Activated CD8-positive, alpha-beta memory T cell treated with anti-CD3 and anti-CD28 coated beads, Interleukin-2, amount 50 U/mL, for 1 hour (primary cell): Measurements from ENCODE around the gene AUNIP.

Experiments
- DNase-seq: peaks from one replicate; pipeline ENCODE4 v3.0.0-alpha.2; 2020; ENCODE audit errors: extremely low read depth

AUNIP gene

DNA sequence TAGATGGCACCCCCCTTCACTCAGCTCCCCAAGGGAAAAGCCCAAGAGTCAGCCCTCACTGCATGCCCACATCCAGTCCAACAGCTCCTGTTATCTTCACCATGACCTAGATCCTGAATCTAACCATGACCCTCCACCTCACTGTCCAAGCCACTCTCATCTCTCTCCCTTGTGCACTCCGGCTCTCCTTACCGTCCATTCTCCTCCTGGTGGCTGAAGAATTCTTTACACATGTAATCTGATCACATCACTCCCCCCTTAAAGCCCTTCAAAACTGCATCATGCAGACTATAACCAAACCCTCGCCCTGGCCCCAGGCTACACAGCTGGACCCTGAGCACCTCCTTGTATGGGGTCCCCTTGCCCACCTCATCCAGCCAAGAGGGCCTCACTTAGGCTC, 30.2 kb upstream of the AUNIP start:
- DNase-seq: no peak

DNA sequence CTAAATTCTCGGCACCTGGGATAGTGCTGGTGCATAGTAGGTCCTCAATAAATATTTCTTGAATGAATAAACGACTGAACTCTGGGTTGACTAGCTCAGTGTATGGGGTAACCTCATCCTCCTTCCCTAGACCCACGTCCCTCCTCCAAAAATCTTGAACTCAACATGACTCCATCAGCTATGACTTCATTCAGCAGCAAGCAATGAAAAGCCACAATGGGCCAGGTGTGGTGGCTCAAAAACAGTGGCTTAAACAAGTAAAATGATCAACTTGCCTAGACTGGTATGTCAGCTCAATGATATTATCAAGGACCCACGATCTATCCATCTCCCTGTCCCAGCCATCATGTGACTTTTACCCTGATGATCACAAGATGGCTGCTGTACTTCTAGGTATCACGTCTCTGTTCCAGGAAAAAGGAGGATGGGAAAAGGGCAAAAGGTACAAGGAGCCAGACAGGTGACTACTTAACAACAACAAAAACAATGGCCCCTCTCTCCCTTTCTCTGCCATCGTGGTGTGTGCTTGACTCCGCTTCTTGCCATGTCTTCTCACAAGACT, 29.2 kb upstream of the AUNIP start:
- DNase-seq: no peak

DNA sequence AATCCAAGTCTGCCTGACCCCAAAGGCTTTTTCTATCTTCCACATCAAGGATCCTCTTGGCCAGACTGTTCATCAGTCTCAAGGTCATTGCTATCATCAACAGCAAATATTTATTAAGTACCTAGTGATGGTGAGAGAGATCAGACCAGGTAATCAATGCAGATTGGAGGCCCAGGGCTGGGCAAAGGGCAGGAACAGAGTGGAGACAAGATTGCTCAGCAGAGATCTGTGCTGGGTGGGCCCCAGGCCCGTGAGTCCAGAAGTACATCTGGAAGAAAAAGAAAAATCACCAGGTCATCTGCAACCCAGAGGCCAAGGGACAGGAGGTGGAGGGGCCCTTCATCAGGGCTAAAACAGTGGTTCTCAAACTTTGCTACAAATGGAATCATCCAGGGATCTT, 26.3 kb upstream of the AUNIP start:
- DNase-seq: no peak

DNA sequence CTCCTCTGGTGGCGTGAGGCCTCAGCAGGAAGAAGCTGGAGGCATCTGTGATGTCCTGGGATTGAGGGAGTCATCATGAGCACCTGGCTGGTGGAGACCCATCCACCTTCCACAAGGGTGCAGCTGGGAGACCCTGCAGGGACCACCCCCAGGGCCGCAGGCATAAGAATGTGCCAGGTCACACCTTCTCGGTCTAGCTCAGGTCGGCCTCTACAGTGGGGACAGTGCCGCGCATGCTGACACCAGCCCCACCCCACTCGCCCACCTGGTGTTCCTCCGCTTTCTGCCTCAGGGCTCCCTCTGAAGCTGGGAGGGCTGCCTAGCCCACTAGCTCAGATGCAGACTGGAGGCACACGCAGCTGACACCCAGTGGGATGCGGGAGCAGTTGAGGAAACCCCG, 22.0 kb upstream of the AUNIP start:
- DNase-seq: no peak

DNA sequence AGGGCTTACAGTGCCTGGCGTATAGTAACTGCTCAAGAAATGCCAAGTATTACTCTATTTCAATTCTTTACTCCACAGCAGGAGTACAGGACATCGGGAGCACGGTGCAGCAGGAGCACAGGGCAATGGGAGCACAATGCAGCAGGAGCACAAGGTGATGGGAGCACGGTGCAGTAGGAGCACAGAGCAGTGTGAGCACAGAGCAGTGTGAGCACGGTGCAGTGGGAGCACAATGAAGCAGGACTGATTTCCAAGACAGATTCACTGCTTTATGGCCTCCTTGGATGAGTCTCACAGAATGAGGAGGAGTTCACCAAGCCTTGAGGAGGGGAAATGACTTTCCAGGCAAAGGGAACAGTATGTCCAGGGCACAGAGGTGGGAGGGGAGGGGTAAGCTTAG, 21.3 kb upstream of the AUNIP start:
- no peak for DNase-seq

DNA sequence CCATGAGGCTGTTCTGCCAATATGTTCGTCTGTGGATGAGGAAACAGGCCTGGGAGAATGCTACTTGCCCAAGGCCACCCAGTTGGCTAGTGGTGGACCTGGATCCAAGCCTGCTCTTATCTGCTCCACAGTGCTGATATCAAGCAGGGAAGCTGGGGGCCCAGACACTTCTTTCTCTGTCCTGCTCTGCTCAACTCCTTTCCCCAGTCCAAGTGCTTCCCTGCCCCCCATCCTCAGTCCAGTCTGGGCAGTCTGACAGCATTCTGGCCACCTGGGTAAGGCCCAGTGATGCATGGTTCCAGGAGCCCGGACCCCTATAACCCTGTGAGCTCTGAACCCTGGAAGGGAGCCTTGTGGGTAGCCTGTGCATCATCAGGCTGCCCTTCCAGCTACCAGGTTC, 20.4 kb upstream of the AUNIP start:
- DNase-seq: no peak

DNA sequence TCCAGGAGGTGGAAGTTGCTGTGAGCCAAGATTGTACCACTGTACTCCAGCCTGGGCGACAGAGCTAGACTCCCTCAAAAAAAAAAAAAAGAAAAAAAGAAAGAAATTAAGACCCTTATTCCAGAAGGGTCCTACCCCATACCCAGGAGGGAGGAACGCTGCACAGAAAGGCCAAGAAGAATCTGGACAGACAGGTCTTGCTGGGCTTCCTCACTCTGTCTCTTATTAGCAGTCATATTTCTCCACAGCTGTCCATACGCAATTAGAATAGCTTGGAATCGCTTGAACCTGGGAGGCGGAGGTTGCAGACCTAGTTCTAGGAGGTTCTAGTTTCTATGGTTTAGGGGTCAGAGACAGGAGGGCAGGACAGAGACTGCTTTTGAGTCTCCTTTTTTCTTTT, 19.4 kb upstream of the AUNIP start:
- no peak for DNase-seq

DNA sequence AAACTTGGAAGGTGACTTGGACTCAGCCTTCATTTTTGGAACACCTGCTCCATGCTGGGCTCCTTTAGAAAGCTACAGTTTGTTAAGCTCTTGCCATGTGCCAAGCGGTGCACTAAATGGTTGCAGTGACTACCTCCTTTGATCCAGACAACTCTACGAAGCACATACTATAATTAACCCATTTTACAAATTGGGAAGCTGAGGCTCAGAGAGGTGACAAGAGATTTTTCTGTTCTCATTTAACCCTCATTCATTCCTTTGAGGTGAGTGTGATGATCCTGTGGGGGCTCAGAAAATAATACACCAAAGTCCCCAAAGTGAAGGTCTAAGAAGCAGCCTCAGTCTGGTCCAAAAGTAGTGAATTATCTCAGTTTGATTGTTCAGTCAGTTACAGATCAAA, 17.9 kb upstream of the AUNIP start:
- no peak for DNase-seq

DNA sequence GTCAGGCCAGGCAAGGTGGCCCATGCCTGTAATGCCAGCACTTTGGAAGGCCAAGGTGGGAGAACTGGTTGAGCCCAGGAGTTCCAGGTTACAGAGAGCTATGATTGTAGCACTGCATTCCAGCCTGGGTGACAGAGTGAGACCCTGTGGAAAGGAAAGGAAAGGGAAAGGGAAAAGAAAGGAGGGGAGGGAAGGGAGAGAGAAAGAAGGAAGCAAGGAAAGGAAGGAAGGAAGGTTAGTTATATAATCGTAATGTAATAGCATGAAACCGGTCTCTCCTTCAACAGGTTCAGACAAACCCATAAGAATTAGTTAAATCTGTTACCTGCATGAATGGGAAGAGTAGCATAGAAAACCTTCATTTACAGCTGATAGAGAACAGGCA, 17.4 kb upstream of the AUNIP start:
- no peak for DNase-seq

DNA sequence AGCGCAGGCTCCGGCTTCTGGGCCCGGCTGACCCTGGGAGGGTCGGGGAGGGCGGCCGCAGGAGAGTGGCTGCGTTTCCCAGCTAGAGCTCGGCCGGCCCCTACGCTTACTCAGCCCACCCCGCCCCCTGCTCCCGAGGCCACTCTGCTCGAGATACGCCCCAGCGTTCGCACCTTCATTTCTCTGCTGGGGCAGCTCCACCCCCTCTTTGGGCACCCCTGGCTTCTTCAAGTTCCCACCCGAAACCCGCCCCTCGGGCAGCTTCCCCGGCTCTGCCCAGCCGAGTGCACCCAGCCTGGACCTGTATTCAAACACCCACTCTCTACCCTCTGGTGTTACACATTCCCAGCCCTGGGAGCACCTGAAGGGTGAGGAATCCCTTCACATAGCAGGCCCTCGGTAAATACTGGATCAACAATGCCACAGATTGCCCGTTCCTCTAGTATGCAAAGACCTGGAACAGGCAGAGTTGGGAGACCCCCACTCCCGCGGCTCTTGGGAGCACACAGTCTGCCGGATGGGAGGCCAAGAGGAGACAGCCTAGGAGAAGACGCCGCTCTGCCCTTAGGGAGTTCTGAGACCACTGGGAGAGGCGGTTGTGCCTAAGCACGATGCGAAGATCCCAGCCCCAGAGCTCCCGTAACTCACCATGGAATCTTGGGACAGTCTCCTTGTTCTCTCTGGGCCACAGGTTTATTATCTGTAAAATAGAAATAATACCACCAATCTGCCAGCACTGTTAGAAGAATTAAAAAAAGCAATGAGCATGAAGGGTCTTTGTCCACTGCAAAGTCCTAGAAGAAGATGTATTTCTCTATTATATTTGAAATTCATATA, 16.8 kb upstream of the AUNIP start:
- no peak for DNase-seq

DNA sequence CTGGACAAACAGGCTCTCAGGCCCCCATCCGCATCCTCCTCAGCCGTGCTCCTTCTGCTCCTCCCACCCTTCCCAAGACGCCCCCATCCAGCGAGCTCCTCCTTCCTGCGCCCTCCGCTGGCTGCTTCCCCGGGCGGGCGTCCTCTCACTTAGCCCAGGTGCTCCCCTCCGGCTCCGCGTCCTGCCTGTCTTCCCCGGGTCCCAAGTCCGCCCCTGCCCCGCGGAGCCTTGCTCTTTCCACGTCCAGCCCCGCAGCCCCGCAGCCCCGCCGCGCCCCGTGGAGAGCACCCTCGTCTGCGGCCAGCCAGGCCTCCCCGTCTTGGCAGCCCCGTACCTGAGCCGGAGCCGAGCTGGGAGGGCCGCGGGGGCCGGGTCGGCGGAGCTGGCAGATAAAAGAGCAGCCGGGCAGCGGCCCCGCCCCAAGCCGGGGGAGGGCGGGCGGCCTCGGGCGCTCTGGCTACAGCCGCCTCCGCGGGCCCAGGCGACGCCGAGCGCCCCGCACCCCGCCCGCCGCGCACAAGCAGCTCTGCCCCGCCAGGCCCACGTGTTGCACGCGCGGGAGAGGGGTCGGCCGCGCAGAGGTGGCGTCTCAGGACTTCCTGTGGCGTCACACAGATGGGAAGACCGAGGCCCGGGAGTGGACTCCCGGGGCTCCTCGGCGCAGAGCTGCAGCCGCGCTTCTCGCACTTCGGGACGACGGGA, 16.0 kb upstream of the AUNIP start, which contains the start of gene PAQR7:
PAQR7 (minus strand) TSS at position 555 of the 702 bp plus-strand sequence. CDS start 11,869 bp downstream, outside the sequence.
- no peak for DNase-seq

DNA sequence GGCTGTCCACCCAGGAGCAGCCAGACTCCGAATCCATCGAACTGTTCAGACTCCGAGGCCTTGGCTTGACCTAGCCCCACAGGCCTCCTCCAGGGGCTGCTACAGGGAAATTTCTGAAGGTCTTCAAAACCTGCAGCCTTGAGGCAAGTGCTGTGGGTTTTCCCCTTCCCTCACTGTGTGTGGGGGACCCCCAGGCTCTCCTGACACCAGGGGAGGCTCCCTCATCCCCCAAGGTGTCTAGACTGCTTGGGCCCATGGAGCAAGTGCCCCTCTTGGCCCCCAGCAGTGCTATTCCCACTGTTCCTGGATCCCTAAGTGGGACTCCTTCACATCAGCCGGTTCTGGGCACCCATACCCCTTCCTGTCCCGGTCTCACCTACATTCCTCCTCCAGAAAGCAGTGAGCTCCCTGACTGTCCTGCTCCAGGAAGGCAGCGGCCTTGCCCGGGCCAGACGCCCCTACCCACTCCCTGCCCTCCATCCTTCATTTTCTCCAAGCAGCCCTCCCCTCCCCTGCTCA, 15.4 kb upstream of the AUNIP start:
- no peak for DNase-seq

DNA sequence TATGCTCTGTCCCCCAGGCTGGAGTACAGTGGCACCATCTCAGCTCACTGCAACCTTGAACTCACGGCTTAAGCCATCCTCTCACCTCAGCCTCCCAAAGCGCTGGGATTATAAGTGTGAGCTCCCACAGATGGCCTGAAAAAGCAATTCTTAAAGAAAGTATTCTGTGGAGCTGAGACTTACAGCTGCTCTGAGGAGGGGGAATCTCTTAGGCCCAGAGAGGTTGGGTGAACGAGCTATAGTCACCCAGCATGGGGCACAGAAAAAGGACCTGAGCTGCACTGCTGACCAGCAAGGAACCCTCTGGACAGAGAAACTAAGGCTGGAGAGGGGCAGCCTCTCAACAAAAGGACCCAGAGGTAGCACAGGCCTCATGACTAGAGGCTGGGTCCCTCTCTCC, 15.0 kb upstream of the AUNIP start:
- DNase-seq: no peak

DNA sequence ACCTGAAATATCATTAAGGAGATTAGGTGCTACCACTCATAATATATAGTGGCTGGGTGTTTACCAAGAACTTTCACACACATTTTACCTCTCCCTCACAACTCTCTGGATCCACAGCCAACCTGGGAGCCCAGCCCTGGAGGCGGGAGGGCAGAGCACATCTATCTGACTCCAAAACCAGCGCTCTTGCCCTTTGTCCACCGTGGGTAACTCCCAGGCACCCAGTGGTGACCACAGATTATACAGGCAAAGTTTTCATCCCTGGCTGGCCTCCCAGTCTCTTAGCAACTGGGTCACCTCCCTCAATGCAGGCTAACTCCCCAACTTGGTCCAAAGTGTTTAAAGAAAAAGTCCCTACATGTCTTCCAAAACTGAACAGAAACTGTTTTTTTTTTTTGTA, 13.9 kb upstream of the AUNIP start:
- no peak for DNase-seq

DNA sequence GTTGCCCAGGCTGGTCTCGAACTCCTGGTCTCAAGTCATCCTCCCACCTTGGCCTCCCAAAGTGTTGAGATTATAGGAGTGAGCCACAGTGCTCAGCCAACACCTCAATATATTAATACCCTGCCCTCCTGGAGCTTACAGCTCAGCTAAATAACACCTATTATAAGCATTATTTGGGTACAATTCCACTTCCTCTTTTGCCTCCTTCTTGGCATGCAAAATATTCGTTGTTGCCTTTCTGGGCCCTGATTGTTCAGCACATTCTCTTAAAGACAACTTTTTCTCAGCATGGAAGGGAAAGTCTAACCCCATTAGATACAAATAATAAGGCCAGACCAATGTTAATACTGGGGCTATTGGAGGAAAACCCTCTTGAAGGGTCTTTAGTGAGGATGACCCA, 13.5 kb upstream of the AUNIP start:
- no peak for DNase-seq

DNA sequence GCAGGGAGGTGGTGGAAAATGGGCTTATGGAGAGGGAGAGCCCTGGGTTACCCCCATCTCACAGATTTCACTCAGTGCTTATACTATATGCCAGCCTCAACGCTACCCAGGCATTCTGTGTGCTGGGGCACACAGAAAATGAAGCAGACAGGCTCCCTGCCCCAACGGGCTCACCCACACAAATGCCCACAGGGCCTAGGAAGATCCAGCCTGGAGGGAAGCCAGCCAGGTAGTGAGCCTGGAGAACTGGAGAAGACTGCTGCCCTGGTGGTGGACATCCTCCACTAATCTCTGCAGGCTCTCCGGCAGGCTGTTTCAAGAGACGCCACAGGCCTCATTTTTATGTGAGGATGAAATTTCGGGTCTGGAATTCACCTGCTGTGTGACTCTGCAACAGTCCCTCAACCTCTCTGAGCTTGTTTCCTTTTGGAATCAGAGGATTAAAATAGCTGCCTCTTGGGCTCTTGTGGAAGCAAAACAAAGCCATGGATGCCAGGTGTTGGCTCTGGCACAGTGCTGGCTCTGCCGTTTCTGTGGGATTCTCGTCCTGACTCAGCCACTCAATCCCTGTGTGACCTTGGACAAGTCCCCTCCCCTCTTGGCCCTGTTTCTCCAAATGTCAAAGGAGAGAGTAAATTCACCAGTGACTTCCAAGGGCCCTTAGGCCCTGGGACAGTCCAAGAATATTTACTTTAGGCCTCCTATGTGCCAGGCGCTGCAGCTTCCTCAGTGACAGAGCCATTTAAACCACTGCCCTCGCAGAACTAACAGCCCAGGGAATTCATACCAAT, 12.6 kb upstream of the AUNIP start:
- DNase-seq: no peak

DNA sequence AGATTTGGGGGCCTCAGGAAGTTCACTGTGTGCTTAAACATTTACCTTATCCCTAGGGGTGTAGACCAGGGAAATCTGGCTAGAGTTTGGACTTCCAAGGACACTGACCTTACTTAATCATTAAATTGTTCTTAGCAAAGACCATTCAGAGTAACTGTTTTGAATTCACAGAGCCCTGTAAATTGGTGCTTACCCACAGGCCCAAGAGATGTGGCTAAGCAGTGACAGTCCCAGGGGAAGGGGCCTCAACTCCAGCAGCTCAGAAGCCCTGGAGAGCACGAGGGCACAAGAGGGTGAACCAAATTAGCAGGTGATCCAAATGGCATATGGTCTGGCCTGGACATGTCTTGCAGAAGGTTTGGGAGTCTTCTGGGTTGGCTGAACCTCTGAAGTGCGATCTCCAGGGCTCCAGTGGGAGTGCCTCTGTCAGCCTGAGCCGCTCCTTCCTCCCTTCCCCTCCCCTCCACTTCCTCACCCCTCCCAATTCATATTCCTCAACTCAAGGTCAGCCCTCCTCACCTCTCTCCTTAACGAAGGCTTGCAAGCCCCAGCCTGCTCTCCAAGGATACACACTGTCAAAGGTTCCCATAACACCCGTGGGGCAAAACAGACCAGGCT, 11.9 kb upstream of the AUNIP start:
- no peak for DNase-seq

DNA sequence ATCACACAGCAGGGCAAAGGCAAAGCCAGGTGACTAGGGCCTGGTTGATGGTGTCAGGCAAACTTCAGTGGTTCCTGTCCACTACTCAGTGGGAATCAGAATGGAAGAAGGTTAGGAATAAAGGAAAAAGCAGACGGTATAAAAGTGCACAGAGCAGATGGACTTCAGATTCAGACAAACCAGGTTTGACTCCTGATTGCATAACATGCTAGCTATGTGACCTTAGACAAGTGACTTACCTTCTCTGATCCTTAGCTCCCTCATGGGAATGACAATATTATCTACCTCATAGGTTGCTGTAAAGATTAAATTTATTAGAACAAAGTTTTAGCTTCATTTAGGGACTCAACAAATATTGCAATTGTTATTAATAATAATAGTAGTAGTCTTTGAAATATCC, 11.4 kb upstream of the AUNIP start:
- no peak for DNase-seq

DNA sequence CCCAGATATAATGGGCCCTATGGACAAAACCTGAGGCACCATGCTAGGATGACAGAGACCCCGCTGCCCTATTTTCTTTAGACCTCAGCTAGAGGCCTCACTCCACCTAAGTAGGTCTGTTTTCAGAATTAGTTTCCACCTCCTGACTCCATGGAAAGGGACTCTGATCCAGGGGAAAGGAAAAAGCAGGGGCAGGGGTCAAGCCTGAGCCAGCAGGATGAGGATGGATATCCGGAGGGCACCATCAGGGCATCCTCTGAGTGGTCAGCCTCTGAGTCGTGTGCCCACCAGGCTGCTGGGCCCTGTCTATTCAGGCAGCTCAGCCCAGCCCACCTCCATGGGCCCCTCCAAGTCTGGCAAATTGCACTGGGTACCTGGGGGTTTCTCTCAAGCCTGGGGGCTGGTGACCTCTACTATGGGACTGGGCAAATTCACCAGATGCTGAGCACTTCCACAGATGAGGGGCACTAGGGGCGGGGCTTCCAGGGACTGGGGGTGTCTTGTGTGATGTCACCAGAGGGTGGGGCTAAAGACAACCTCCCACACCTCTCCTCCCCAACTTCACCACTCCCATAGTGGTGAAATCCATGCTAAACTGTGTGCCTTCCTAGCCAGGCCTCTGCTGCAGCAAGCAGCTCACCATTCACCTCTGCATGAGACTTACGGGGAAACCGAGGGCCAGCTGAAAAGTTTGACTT, 10.8 kb upstream of the AUNIP start:
- DNase-seq: no peak

DNA sequence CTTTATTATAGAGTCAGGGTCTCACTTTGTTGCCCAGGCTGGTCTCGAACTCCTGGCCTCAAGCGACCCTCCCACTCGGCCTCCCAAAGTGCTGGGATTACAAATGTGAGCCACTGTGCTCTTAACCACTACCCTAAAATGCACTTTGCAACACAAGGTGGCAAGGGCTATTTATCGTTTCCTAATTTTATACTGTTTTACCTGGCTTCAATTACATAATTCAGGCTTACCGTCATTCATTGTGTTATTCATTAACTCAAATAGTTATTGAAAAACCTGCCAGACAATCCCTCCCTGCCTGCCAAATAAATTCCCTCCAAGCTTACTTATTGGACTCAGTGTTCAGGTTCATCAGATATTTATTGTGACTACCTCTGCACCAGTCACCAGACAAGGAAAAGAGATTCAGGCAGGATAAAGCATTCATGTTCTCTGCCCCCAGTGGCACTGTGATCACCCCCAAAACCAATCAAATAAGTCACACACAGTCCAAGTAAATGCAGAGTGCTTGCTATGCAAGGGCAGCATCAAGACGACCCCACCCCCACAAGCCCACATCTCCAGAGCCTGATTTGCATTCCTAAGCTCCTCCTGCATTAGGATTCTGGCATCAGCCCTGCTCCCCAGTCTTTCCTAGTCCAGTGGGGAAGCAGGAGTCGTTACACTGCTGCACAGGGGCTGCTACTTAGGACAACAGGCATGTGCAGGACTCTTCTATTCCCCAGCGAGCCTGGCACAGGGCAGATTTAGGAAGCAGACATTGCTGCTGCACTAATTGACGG, 8.1 kb upstream of the AUNIP start:
- DNase-seq: no peak
